HepG2 (cell line): Measurements from ENCODE around the gene IBTK.

Source experiments
- CBX5 ChIP-seq: sonication (generic); formaldehyde crosslinking; IDR thresholded peaks from 2 replicates; pipeline ENCODE4 v1.4.0; 2020; ENCODE audit warnings: missing genetic modification reagents, borderline replicate concordance
- CTCF ChIP-seq: sonication (generic); formaldehyde crosslinking; IDR thresholded peaks from 2 replicates; pipeline ENCODE4 v1.5.0; 2020; ENCODE audit warnings: mild to moderate bottlenecking, missing genetic modification reagents, moderate library complexity
- GPN1 ChIP-seq: sonication (generic); formaldehyde crosslinking; IDR thresholded peaks from 2 replicates; pipeline ENCODE4 v1.5.1; 2020; ENCODE audit warnings: missing genetic modification reagents, borderline replicate concordance
- HHEX ChIP-seq: IDR thresholded peaks from 2 replicates; pipeline ENCODE4 v1.6.1; 2016; ENCODE audit warnings: control low read depth
- IRX3 ChIP-seq: sonication (generic); formaldehyde crosslinking; IDR thresholded peaks from 2 replicates; pipeline ENCODE4 v1.8.1; 2023; ENCODE audit warnings: mild to moderate bottlenecking, low read depth, missing genetic modification reagents, borderline replicate concordance
- ISX ChIP-seq: sonication (generic); formaldehyde crosslinking; conservative IDR thresholded peaks from 2 replicates; pipeline ENCODE4 v1.5.0; 2020; ENCODE audit warnings: missing genetic modification reagents
- NCOR1 ChIP-seq: fragments of 200-600 bp; sonication (generic); IDR thresholded peaks from 2 replicates; pipeline ENCODE4 v1.7.0; 2017; ENCODE audit warnings: antibody characterized with exemption, low read length, borderline replicate concordance
- SIN3B ChIP-seq: fragments of 150-350 bp; IDR thresholded peaks from 2 replicates; pipeline ENCODE4 v1.6.1; 2014; ENCODE audit warnings: low read length
- ZBTB46 ChIP-seq: sonication (generic); formaldehyde crosslinking; IDR thresholded peaks from 2 replicates; pipeline ENCODE4 v1.4.0; 2020; ENCODE audit warnings: mild to moderate bottlenecking, missing genetic modification reagents, borderline replicate concordance
- ZNF232 ChIP-seq: sonication (generic); formaldehyde crosslinking; IDR thresholded peaks from 2 replicates; pipeline ENCODE4 v1.4.0; 2020; ENCODE audit warnings: missing genetic modification reagents, borderline replicate concordance
- ZNF556 ChIP-seq: sonication (generic); formaldehyde crosslinking; IDR thresholded peaks from 2 replicates; pipeline ENCODE4 v1.4.0; 2020; ENCODE audit warnings: mild to moderate bottlenecking, missing genetic modification reagents, borderline replicate concordance
- ZSCAN29 ChIP-seq: sonication (generic); formaldehyde crosslinking; conservative IDR thresholded peaks from 2 replicates; pipeline ENCODE4 v1.4.0; 2020; ENCODE audit warnings: mild to moderate bottlenecking, missing genetic modification reagents
- TF ChIP-seq, protein P1 (sequence below), 2 experiments: sonication (generic) in 1 of 2; formaldehyde crosslinking in 1 of 2; IDR thresholded peaks; 2 replicates each; pipeline versions ENCODE4 v1.5.1 to v1.6.1; 2011 to 2020; ENCODE audit warnings: borderline replicate concordance in 1 of 2, low read depth in 1 of 2, low read length in 1 of 2, mild to moderate bottlenecking in 1 of 2, missing genetic modification reagents in 1 of 2, moderate library complexity in 1 of 2
- TF ChIP-seq, protein P2 (sequence below): sonication (generic); formaldehyde crosslinking; IDR thresholded peaks from 2 replicates; pipeline ENCODE4 v1.5.1; 2020; ENCODE audit warnings: missing genetic modification reagents, mild to moderate bottlenecking, borderline replicate concordance

DNA sequence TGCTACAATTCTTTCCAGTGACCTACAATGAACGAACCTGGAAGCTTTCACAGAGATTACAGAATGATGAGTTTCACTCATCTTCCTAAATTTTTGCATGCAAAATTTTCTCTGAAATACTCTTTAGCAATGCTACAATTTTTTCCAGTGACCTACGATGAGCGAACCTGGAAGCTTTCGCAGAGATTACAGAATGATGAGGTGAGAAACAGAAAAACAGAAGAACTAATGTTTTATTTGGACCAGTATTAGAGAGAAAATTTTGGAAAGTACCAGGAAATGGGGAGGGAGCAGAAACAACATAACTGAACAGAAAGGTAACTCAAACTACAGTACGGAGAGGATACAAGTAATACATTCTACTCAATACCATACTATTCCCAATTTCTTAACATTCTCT, 75.0 kb downstream of the IBTK start:
- TF ChIP-seq ISX = no peak
- TF ChIP-seq, protein P1, sequence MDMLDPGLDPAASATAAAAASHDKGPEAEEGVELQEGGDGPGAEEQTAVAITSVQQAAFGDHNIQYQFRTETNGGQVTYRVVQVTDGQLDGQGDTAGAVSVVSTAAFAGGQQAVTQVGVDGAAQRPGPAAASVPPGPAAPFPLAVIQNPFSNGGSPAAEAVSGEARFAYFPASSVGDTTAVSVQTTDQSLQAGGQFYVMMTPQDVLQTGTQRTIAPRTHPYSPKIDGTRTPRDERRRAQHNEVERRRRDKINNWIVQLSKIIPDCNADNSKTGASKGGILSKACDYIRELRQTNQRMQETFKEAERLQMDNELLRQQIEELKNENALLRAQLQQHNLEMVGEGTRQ (IDR thresholded peaks at IDR 0.05; ENCODE audit: low read depth, low read length) = no peak
- TF ChIP-seq, protein P1 (CRISPR knock-in tag; IDR thresholded peaks at IDR 0.05; ENCODE audit: borderline replicate concordance) = no peak
- no peak for TF ChIP-seq IRX3 (CRISPR knock-in tag)
- TF ChIP-seq, protein P2, sequence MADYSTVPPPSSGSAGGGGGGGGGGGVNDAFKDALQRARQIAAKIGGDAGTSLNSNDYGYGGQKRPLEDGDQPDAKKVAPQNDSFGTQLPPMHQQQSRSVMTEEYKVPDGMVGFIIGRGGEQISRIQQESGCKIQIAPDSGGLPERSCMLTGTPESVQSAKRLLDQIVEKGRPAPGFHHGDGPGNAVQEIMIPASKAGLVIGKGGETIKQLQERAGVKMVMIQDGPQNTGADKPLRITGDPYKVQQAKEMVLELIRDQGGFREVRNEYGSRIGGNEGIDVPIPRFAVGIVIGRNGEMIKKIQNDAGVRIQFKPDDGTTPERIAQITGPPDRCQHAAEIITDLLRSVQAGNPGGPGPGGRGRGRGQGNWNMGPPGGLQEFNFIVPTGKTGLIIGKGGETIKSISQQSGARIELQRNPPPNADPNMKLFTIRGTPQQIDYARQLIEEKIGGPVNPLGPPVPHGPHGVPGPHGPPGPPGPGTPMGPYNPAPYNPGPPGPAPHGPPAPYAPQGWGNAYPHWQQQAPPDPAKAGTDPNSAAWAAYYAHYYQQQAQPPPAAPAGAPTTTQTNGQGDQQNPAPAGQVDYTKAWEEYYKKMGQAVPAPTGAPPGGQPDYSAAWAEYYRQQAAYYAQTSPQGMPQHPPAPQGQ (CRISPR knock-in tag) = no peak
- no peak for TF ChIP-seq ZNF556 (CRISPR knock-in tag)
- no peak for TF ChIP-seq ZSCAN29
- TF ChIP-seq SIN3B = no peak
- no peak for TF ChIP-seq ZNF232 (CRISPR knock-in tag)
- no peak for TF ChIP-seq ZBTB46 (CRISPR knock-in tag)
- no peak for TF ChIP-seq NCOR1
- TF ChIP-seq CBX5 (CRISPR knock-in tag) = no peak
- TF ChIP-seq CTCF (CRISPR knock-in tag) = no peak
- no peak for TF ChIP-seq HHEX (CRISPR knock-in tag)
- no peak for TF ChIP-seq GPN1 (CRISPR knock-in tag)
